Raji (cell line): Measurements from ENCODE around the gene PPP3R1.

Experiments used
- POLR2A ChIP-seq: IDR thresholded peaks from 2 replicates; pipeline ENCODE4 v1.6.1; 2011; ENCODE audit warnings: low read depth, low read length, control low read depth; ENCODE audit not compliant: insufficient read depth

Gene PPP3R1

DNA sequence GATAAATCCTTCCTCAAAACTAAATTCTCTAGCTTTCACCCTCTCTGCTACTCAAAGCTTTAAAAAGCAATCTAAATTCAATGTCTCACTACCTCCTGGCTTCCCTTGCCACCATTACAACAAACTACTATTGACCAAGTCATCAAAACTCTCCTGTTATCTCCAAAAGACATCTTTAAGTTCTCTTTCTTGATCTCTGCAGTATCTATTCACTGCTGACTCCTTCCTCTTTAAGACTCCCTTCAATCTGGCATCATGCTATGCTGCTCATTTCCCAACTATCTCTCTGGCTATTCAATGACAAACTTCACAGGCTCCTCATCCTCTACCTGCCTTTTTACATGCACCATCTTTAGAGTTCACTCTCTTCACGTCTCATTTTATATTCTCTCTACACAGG, 5.9 kb downstream of the PPP3R1 start:
- TF ChIP-seq POLR2A: no peak

DNA sequence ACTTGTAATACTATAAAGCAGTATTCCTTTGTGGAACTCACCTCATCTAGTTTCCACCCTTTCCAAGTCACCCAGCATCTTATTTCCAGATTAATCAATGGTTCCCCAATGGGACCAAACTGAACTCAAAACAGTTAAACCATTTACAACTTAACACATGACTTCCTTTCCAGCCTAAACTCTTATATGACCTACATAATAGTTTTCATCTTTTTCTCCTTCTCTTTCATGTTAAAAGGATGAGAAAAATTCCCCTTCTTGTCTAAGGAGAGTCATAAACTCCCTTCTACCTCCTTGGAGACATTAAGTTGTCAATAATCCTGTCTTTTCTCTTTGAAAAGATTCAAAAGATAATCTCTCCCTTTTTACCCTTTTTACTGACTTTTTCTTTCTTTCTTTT, 6.7 kb downstream of the PPP3R1 start:
- TF ChIP-seq POLR2A: no peak

DNA sequence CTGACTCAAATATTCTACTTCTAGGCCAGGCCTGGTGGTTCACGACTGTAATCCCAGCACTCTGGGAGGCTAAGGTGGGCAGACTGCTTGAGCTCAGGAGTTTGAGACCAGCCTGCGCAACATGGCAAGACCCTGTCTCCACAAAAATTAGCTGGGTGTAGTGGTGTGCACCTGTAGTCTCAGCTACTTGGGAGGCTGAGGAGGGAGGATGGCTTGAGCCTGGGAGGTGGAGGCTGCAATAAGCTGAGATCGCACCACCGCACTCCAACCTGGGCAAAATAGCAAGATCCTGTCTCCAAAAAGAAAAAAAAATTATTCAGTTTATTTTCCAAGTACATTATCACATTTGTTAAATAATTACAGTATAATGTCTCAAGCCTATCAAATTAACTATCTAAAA, 7.3 kb downstream of the PPP3R1 start:
- TF ChIP-seq POLR2A: no peak

DNA sequence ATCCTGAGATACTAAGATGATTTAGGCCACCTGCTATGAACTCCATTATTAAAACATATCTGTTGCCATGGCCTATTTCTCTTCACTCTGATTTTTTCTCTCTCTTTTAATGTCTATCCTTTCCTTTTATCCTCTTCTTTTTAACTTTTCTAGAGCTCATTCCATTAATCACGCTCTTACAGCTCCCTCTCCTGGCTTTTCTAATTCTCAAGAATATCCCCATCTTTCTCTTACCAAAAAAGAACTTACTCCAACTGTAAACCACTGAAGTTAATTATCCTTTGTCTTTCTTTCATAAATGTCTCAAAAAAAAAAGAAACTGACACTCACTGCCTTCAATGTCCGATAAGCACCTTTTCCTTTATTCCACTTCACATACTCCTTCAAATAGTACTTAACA, 7.9 kb downstream of the PPP3R1 start:
- TF ChIP-seq POLR2A: no peak

DNA sequence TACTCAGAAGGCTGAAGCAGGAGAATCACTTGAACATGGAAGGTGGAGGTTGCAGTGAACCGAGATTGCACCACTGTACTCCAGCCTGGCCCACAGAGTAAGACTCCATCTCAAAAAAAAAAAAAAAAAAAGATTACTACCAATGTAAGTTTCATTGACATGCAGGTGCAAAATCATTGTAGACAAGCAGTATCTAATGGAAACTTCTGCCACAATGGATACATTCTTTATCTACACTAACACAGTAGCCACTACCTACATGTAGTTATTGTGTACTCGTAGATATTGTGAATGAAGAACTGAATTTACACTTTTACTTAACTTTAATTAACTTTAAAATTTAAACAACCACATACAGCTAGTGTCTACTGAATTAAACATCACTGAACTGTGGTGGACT, 10.6 kb downstream of the PPP3R1 start:
- no peak for TF ChIP-seq POLR2A

DNA sequence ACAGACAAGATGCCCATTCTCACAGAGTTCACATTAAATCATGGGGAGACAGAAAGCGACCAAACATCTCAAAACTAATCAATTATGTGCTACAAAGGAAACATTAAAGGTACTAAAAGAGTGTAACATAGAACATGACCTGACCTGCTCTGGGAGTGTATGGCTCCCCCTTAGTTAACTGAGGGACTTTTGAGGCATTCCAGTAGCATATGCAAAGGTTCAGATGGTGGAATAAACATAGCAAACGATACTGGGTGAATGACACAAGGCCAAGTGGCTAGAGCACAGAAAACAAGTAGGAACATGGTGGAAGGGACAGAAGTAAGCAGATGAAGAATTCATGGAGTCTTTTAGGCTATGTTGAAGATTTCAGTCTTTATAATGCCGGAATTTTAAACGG, 11.9 kb downstream of the PPP3R1 start:
- no peak for TF ChIP-seq POLR2A

DNA sequence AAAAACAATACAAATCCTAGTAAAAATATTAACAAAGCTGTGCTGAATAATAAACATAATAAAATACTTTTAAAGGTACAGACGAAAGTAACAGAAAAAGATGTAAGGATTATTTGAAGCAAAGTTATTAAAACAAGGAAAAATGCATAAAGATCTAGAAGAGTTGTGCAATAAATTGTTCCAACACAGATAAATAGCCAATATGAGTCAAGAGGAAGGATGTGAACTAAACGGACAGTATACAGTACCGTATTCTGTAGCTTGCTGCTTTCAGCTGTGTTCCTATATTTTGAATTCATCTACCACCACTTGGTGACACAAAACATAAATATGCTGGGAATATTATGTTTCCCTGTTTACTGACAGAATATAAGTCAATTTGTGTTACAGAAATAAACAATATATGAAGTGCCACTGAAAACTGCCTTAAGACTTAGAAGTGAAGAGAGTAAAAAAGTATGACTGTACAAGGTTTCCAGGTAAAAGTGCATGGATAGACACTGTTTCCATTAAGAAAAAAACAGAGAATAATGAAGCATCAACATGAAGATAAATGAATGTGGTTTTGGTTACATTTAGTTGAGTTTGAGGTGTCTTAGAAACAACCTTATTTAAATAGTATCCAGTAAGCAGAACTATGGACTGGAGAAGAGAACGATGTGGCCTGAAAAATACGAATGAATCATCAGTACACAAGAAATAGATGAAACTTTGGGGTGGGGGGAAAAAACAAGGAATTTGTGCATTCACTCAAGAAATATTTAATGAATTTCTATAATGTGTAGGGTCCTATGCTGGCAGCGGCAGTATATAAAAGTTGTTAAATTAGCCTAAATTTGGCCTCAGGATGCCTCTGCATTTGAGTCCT, 13.1 kb downstream of the PPP3R1 start:
- no peak for TF ChIP-seq POLR2A

DNA sequence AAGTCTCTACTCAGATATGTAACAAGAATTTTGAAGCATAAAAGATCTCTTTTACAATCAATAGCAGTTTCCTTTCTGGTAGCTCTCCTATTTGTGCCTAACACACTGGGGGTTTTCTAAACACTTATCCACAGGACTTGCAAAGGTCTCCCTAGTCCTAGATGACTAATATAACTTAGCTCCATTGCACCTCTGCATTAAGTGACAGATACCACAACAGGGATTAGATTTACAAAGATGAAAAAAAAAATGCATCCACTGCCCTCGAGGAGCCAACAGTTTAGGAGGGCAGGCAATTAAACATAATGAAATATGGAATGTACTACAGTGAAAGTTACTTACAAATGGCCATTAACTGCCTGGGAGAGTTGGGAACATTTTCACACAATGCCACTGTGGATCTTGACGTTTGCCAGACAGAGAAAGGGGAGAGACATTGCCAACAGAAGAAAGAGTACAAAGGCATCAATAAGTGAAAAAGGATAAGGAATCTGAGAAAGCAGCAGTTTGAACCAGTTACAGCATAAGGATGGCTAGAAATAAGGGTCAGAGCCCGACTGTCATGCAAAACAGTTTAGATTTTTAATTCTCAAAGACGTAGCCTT, 14.3 kb downstream of the PPP3R1 start:
- TF ChIP-seq POLR2A: no peak

DNA sequence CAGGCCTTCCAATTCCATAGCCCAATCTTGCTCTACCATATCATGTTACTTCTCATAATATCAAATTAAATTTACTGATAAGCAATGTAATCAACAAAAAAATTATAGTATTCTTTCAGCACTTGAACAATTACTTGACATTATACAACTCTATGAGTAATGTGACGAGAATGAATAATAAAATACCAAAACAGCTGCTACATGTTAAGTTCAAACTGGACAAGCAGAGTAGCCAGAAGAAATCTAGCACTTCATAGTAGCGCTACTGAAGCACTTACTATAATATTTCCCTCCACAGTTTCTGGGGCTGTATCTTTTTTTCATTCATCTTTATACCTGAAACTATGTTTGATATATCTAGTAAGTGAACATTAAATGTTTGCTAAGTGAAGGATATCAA, 14.9 kb downstream of the PPP3R1 start:
- TF ChIP-seq POLR2A: no peak

DNA sequence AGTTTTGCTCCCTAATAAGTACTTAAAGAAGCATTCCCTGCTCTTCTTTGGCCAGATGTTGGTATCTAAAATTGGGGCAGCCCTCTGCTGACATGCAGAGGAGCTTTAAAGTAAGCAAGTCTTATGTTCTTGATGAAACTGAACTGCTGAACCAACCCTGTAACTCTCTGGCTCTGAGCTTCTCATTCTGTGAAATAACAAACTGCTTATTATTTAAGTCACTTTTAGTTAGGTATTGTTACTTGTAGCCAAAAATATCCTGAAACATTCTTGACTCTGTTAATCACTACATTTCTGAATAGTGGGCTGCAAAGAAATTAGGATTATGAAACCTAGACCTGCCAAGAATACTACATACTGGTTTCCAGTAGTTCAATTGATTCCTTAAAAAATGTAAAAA, 15.5 kb downstream of the PPP3R1 start:
- TF ChIP-seq POLR2A: no peak

DNA sequence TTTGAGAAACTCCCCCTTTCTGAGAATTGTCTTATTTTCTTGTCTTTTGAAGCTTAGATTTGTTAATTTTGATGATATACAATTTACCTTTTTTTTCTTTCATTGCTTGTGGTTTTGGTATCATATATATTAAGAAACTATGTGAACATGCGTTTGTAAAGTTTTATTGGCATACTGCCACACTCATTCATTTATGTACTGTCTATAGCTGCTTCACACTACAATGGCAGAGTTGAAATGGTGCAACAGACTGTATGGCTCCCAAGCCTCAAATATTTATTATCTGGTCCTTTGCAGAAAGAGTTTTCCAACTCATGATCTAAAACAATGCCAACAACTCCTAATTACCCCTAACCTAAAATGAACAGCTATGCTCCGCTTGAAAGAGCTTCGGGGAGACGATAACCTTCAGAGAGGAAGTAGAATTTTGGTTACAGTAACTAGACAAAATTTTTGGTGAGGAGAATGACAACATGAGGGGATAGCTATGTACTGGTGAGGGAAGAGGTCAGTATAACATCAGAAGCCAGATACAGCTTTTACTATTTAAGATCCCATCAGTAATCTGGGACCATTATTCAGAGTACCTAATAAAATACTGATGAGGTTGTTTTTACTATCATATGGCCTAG, 16.1 kb downstream of the PPP3R1 start:
- no peak for TF ChIP-seq POLR2A

DNA sequence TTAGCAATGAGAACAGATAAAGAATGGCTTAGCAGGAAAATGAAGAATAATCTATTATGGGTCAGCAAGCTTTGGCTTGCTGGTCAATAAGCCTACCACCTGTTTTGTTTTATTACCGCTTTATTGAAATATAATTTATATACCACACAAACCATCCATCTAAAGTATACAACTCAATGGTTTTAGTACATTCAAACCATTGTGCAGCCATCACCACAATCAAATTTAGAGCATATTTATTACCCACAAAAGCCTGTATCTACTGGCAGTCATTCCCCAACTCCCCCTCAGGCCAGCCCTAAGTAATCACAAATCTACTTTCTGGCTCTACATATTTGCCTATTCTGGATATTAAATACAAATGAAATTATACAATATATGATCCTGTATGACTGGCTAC, 17.2 kb downstream of the PPP3R1 start:
- TF ChIP-seq POLR2A: no peak

DNA sequence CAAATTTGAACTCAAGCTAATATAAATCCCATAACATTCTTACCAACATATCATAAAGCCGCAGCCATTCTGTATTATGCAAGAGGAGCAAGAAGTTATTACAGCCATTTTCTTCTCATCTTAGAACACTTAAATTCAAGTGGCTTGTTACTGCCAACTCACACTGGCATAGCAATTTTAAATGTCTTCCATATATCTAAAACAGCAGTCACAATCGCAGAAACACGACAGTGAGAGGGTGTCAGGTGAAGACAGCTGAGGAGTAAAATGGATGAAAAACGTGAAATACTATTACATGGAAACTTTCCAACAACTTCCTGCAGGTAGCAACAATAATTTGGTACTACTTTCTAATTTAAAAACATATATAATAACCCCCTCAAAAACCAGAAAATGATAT, 17.9 kb downstream of the PPP3R1 start:
- TF ChIP-seq POLR2A: no peak

DNA sequence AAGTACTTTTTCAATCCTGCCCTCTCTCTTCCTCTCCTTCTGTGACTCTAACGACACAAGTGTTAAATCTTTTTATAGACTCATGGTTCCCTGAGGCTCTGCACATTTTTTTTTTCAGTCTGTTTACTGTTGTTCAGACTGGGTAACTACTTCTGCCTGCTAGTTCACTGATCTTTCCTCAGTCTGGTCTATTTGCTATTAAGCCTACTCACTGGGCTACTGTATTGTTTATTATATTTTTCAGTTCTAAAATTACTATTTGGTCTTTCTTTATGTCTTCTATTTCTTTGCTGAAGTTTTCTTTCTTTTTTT, 21.3 kb downstream of the PPP3R1 start:
- no peak for TF ChIP-seq POLR2A

DNA sequence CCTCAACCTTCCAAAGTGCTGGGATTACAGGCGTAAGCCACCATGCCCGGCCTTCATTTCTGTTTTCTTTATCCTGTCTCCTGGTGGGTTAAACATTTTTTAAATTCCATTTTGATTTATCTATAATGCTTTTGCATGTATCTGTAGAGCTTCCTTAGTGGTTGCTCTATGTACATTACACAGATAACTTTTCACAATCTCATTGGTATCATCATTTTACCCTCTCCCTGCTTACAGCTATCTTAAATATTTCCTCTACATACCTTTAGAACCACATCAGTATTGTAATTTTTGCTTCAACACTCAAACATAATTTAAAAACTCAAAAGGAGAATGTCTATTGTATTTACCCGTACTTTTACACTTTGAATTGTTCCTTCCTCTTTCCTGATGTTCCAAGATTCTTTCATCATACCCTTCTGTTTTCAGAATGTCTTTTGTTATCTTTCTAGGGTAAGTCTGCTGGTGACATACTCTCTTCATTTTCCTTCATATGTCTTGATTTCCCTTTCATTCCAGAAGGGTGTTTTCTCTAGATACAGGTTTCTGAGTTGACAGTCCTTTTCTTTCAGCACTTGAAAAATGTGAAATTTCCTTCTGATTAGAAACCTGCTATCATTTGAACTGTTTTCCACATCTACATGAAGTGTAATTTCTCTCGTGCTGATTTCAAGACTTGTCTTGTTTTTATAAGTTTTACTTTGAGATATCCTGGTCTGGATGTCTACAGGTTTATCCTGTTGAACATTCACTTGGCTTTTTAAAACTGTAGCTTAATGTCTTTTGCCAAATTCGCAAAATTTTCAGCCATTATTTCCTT, 21.9 kb downstream of the PPP3R1 start:
- no peak for TF ChIP-seq POLR2A

DNA sequence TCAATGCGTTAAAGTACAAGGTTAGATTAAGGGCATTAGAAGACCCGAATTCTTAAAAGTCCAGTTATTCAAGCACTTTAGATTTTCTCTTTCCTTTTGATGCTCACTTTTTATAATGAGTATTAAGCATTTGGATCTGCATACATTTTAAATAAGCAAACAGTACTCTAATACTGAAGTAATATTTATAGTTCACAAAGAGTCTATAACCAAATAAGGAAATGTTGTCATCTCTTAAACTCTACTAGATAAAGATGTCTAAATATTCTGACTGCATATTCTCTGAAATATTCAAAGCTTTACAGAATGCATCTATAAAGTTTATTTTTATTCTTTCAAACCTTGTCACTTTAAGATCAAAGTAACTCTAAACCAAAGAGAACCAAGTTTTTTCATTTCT, 25.5 kb downstream of the PPP3R1 start:
- TF ChIP-seq POLR2A: no peak

DNA sequence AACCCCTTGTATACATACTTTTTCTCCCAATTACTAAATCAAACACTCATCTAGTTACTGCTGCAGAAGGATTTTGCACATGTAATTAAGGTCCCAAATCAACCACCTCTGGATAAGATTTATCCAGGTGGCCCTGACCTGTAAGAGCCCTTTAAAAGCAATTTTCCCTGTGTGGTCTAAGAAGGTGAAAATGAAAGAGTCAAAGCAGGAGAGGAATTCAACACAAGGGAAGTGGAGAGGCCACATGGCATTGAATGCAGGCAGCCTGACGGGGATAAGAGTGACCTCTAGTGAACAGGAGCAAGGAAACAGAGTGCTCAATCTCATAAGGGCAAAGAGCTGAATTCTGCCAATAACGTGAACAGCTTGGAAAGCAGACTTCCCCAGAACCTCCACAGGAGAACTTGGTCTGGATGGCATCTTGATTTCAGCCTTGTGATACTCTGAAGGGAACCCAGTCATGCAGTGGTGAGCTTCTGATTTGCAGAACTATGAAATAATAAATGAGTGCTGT, 27.2 kb downstream of the PPP3R1 start:
- no peak for TF ChIP-seq POLR2A
